Measurements from ENCODE around the gene WDR54.

GRCh38 chr2:74391209-74391579 lies 30.3 kb upstream of the WDR54 start:
- TF ChIP-seq POLR2AphosphoS5 (IDR thresholded peaks at IDR 0.05) (no peak), CTCF (IDR thresholded peaks at IDR 0.05) (no peak)

Measured in prostate gland (tissue), 2 donors.